ENCODE measurements around the gene VPS45.
A peak's percentile ranks its signal among the peaks of the same experiment; 100 is the strongest.

Gene VPS45

GRCh38 chr1:150164779-150165178, 97.2 kb downstream of the VPS45 start:
- H3K4me3 ChIP-seq (ENCODE audit: low read depth, low read length), result no peak overlapping the region
- H3K9ac ChIP-seq, result no peak overlapping the region
- no peaks in the 10 kb centered on the region for H3K9me3 ChIP-seq (ENCODE audit: control insufficient read depth, low read length)
- no peaks in the 10 kb centered on the region for H3K79me2 ChIP-seq
- H3K27me3 ChIP-seq (ENCODE audit: control insufficient read depth, insufficient read depth, low read length), result no peaks in the 10 kb centered on the region
- TF ChIP-seq CTCF (IDR thresholded peaks at IDR 0.05), result no peak
- no peak overlapping the region for H3K4me2 ChIP-seq (ENCODE audit: low read length)
- no peaks in the 10 kb centered on the region for H3K4me1 ChIP-seq
- H2AFZ ChIP-seq, result no peak overlapping the region
- H3K36me3 ChIP-seq (ENCODE audit: control insufficient read depth, insufficient read depth, low read length), result no peaks in the 10 kb centered on the region
- H3K27ac ChIP-seq, result no peak overlapping the region

- Histone ChIP-seq H3K4me2 (ENCODE audit: low read length) (no peak overlapping the region), H3K36me3 (ENCODE audit: control insufficient read depth, insufficient read depth, low read length) (no peaks in the 10 kb centered on the region), H3K27me3 (ENCODE audit: control insufficient read depth, insufficient read depth, low read length) (no peaks in the 10 kb centered on the region), H3K4me3 (ENCODE audit: low read depth, low read length) (no peak overlapping the region), H3K9ac (no peak overlapping the region), H3K4me1 (no peaks in the 10 kb centered on the region), H3K79me2 (no peaks in the 10 kb centered on the region), H3K9me3 (ENCODE audit: control insufficient read depth, low read length) (no peaks in the 10 kb centered on the region), H2AFZ (no peak overlapping the region), H3K27ac (no peak overlapping the region)
- TF ChIP-seq CTCF (IDR thresholded peaks at IDR 0.05), result peak; percentile 20
Measured at GRCh38 chr1:150165622-150166612, 98.3 kb downstream of the VPS45 start.

- Histone ChIP-seq H3K79me2 (no peaks in the 10 kb centered on the region), H3K4me2 (ENCODE audit: low read length) (no peak overlapping the region), H3K36me3 (ENCODE audit: control insufficient read depth, insufficient read depth, low read length) (no peaks in the 10 kb centered on the region), H3K4me3 (ENCODE audit: low read depth, low read length) (no peak overlapping the region), H3K9me3 (ENCODE audit: control insufficient read depth, low read length) (no peaks in the 10 kb centered on the region), H3K27me3 (ENCODE audit: control insufficient read depth, insufficient read depth, low read length) (no peaks in the 10 kb centered on the region), H2AFZ (no peak overlapping the region), H3K4me1 (no peaks in the 10 kb centered on the region), H3K27ac (no peak overlapping the region), H3K9ac (no peak overlapping the region)
- TF ChIP-seq CTCF (IDR thresholded peaks at IDR 0.05), result peak; percentile 66
Measured at GRCh38 chr1:150168960-150169601, 101.5 kb downstream of the VPS45 start.

GRCh38 chr1:150171801-150172200, 104.2 kb downstream of the VPS45 start:
- Histone ChIP-seq H3K4me3 (ENCODE audit: low read depth, low read length) (no peak overlapping the region), H3K79me2 (no peaks in the 10 kb centered on the region), H3K9me3 (ENCODE audit: control insufficient read depth, low read length) (no peaks in the 10 kb centered on the region), H3K9ac (no peak overlapping the region), H3K4me1 (no peaks in the 10 kb centered on the region), H3K27me3 (ENCODE audit: control insufficient read depth, insufficient read depth, low read length) (no peaks in the 10 kb centered on the region), H2AFZ (no peak overlapping the region), H3K27ac (no peak overlapping the region), H3K36me3 (ENCODE audit: control insufficient read depth, insufficient read depth, low read length) (no peaks in the 10 kb centered on the region), H3K4me2 (ENCODE audit: low read length) (no peak overlapping the region)
- TF ChIP-seq CTCF (IDR thresholded peaks at IDR 0.05), result no peak
